GM12878 (cell line): Measurements from ENCODE around the gene ADAMTS3. TPM values are rescaled to one million over a fixed set of nuclear protein-coding genes. Genes with fewer than 3 reads are reported as not detected.

Source experiments
- ATAC-seq: fragments of 200-7000 bp; cut with Tn5 transposase; 3 replicates; pipeline ENCODE4 v1.9.1; 2020; ENCODE audit warnings: mild to moderate bottlenecking, moderate library complexity
- BruUV-seq: library from RNA; stranded (reverse); fragments of 400-500 nt; replicated peaks from 2 replicates; lab custom pipeline; 2021; lab: Mats Ljungman, UMichigan
- CTCF ChIA-PET: fragments of 300-600 bp; sonication (Branson Sonifier 250); formaldehyde crosslinking; extraction: SDS; loops from one replicate; lab custom pipeline; 2021; ENCODE audit warnings: inconsistent platforms; lab: Yijun Ruan, JAX
- POLR2A ChIA-PET: fragments of 350-600 bp; formaldehyde crosslinking; extraction: SDS; loops from one replicate; lab custom pipeline; 2021; ENCODE audit warnings: inconsistent platforms; lab: Charles Lee
- RAD21 ChIA-PET: fragments of 300-600 bp; sonication (Branson Sonifier 250); formaldehyde crosslinking; loops from one replicate; lab custom pipeline; 2023; ENCODE audit warnings: antibody characterized with exemption; ENCODE audit not compliant: unreplicated experiment; lab: Charles Lee
- SMC1A ChIA-PET: fragments of 300-600 bp; sonication (Branson Sonifier 250); formaldehyde crosslinking; loops from one replicate; lab custom pipeline; 2023; ENCODE audit not compliant: unreplicated experiment, uncharacterized antibody; lab: Charles Lee
- DNase-seq: peaks from one replicate; pipeline ENCODE4 v3.0.0-alpha.2; 2011; ENCODE audit warnings: low read depth, low spot score
- FAIRE-seq: peaks from 3 replicates; lab custom pipeline; 2011; peaks lifted over from hg19 to GRCh38; lab: Jason Lieb, UNC
- H2AFZ ChIP-seq: 2 replicates; pipeline ENCODE4 v1.6.0; 2011; ENCODE audit warnings: low read depth, low read length, control low read depth; ENCODE audit not compliant: control insufficient read depth
- H3K27ac ChIP-seq: 2 replicates; pipeline ENCODE4 v1.5.1; 2011; ENCODE audit warnings: control low read depth; ENCODE audit not compliant: control insufficient read depth, insufficient read depth
- H3K27me3 ChIP-seq, 2 experiments: replicated peaks in 1 of 2; 2 replicates each; pipeline versions ENCODE4 v1.6.0 to v1.6.1; 2011; ENCODE audit warnings: low read length in 1 of 2; ENCODE audit not compliant: control insufficient read depth in 2 of 2, insufficient read depth in 2 of 2
- H3K36me3 ChIP-seq, 2 experiments: 2 replicates each; pipeline ENCODE4 v1.5.1; 2011; ENCODE audit warnings: low read length in 1 of 2; ENCODE audit not compliant: control insufficient read depth in 2 of 2, insufficient read depth in 2 of 2
- H3K4me1 ChIP-seq: 2 replicates; pipeline ENCODE4 v1.6.1; 2011; ENCODE audit warnings: mild to moderate bottlenecking, low read length, moderate library complexity, mixed read lengths; ENCODE audit not compliant: control insufficient read depth, insufficient read depth
- H3K4me2 ChIP-seq: 2 replicates; pipeline ENCODE4 v1.6.0; 2011; ENCODE audit warnings: control low read depth; ENCODE audit not compliant: control insufficient read depth, insufficient read depth
- H3K4me3 ChIP-seq: fragments of 200-600 bp; sonication (generic); 2 replicates; pipeline ENCODE4 v1.5.1; 2016
- H3K79me2 ChIP-seq: 2 replicates; pipeline ENCODE4 v1.6.0; 2011; ENCODE audit warnings: low read length; ENCODE audit not compliant: control insufficient read depth, insufficient read depth
- H3K9ac ChIP-seq: 2 replicates; pipeline ENCODE4 v1.8.0; 2011; ENCODE audit warnings: low read length, control low read depth, mixed read lengths; ENCODE audit not compliant: control insufficient read depth, insufficient read depth
- H3K9me3 ChIP-seq: replicated peaks from 3 replicates; pipeline ENCODE4 v1.5.1; 2011; ENCODE audit warnings: mild to moderate bottlenecking, low read length; ENCODE audit not compliant: control insufficient read depth, insufficient read depth
- H4K20me1 ChIP-seq: 2 replicates; pipeline ENCODE4 v1.6.0; 2011; ENCODE audit not compliant: control insufficient read depth, insufficient read depth
- CEBPB ChIP-seq, 2 experiments: fragments of 150-350 bp in 1 of 2; IDR thresholded peaks; 2 replicates each; pipeline ENCODE4 v1.6.1; 2012 to 2014; ENCODE audit warnings: low read depth in 2 of 2, low read length in 2 of 2, borderline replicate concordance in 1 of 2, inconsistent platforms in 1 of 2
- ETV6 ChIP-seq, 2 experiments: fragments of 450-650 bp in 1 of 2; IDR thresholded peaks in 1 of 2; conservative IDR thresholded peaks in 1 of 2; 2 replicates each; pipeline ENCODE4 v1.6.1; 2014; ENCODE audit warnings: antibody characterized with exemption in 1 of 2, borderline replicate concordance in 1 of 2, low read depth in 1 of 2, mild to moderate bottlenecking in 1 of 2, moderate library complexity in 1 of 2
- GATAD2B ChIP-seq: fragments of 450-650 bp; conservative IDR thresholded peaks from 2 replicates; pipeline ENCODE4 v1.6.1; 2017; ENCODE audit warnings: low read depth, mild to moderate bottlenecking, moderate library complexity
- JUNB ChIP-seq: IDR thresholded peaks from 2 replicates; pipeline ENCODE4 v1.6.1; 2016; ENCODE audit warnings: antibody characterized with exemption, mild to moderate bottlenecking
- NR2F1 ChIP-seq: fragments of 450-650 bp; conservative IDR thresholded peaks from 2 replicates; pipeline ENCODE4 v1.6.1; 2017; ENCODE audit warnings: mild to moderate bottlenecking
- POLR2A ChIP-seq: IDR thresholded peaks from 2 replicates; pipeline ENCODE4 v1.6.1; 2011; ENCODE audit warnings: low read depth, mild to moderate bottlenecking, low read length
- RB1 ChIP-seq: fragments of 450-650 bp; formaldehyde crosslinking; IDR thresholded peaks from 2 replicates; pipeline ENCODE4 v1.6.1; 2017; ENCODE audit warnings: mild to moderate bottlenecking, borderline replicate concordance
- SIN3A ChIP-seq: IDR thresholded peaks from 2 replicates; pipeline ENCODE4 v1.6.1; 2012; ENCODE audit warnings: low read depth, low read length, improper control_type of control experiment
- SMARCA5 ChIP-seq: fragments of 450-650 bp; IDR thresholded peaks from 2 replicates; pipeline ENCODE4 v1.6.1; 2017; ENCODE audit warnings: mild to moderate bottlenecking
- SREBF2 ChIP-seq: IDR thresholded peaks from 2 replicates; pipeline ENCODE4 v1.6.1; 2012; ENCODE audit warnings: mild to moderate bottlenecking, low read length
- STAT1 ChIP-seq: fragments of 450-650 bp; conservative IDR thresholded peaks from 2 replicates; pipeline ENCODE4 v1.6.1; 2014; ENCODE audit warnings: antibody characterized with exemption, mild to moderate bottlenecking
- TCF3 ChIP-seq: IDR thresholded peaks from 2 replicates; pipeline ENCODE4 v1.6.1; 2012; ENCODE audit warnings: low read depth, mild to moderate bottlenecking, low read length, borderline replicate concordance; ENCODE audit not compliant: insufficient read depth
- ZNF274 ChIP-seq: IDR thresholded peaks from one replicate; pipeline ENCODE4 v1.8.0; 2011; ENCODE audit not compliant: insufficient read length, insufficient read depth
- ZNF622 ChIP-seq: fragments of 450-650 bp; IDR thresholded peaks from 2 replicates; pipeline ENCODE4 v1.6.1; 2017; ENCODE audit warnings: mild to moderate bottlenecking, inconsistent platforms
- WGBS: methylation state at CpG from one replicate; pipeline ENCODE4 v1.1.6; 2016; ENCODE audit warnings: low lambda C conversion rate; ENCODE audit not compliant: insufficient replicate concordance, insufficient coverage; ENCODE audit errors: missing lambda C conversion rate; 5-methylcytosine and 5-hydroxymethylcytosine counted together
- in situ Hi-C: fragments of 300-500 bp; cut with MboI; formaldehyde crosslinking; loops from 9 replicates; pipeline ENCODE4 v1.14.3; 2018; ENCODE audit warnings: mixed read lengths
- intact Hi-C: fragments of 100-400 bp; cut with micrococcal nuclease; formaldehyde crosslinking; loops from one replicate; pipeline ENCODE4 v1.14.2; 2022; ENCODE audit not compliant: unreplicated experiment
- polyA plus RNA-seq, 11 experiments: library from polyadenylated mRNA; depleted of rRNA in 4 of 11; unstranded in 6 of 11; stranded (reverse) in 5 of 11; fragments of >200 nt; fragmentation: Nextera tagmentation in 4 of 11; fragmentation: Illumina TruSeq in 1 of 11; extraction: Ambion mirVana in 4 of 11; extraction: Trizol in 1 of 11; gene quantifications; 1 replicate in 1 of 11; 2 replicates in 10 of 11; pipeline versions ENCODE4 v1.2.1 to v1.2.3, GENCODE V29; 2011 to 2016; ENCODE audit warnings: inconsistent platforms in 2 of 11, missing spikeins in 2 of 11, low read depth in 1 of 11
- total RNA-seq, 4 experiments: library from RNA; depleted of rRNA in 3 of 4; stranded (reverse); fragments of >200 nt in 3 of 4; fragmentation: Illumina TruSeq in 1 of 4; extraction: Trizol in 1 of 4; gene quantifications; 2 replicates each; pipeline versions ENCODE4 v1.2.1 to v1.2.3, GENCODE V29; 2013 to 2021
- TF ChIP-seq, protein P1 (sequence below): fragments of 450-650 bp; IDR thresholded peaks from 2 replicates; pipeline ENCODE4 v1.6.1; 2017; ENCODE audit warnings: mild to moderate bottlenecking

Gene ADAMTS3
- total and polyA plus RNA-seq, 10 of the 15 experiments (the other 5 are each of a cell fraction or from before 2014, with no cell fraction given) = under 0.01 to 0.07 (median 0.02) TPM; not detected in 6

DNA sequence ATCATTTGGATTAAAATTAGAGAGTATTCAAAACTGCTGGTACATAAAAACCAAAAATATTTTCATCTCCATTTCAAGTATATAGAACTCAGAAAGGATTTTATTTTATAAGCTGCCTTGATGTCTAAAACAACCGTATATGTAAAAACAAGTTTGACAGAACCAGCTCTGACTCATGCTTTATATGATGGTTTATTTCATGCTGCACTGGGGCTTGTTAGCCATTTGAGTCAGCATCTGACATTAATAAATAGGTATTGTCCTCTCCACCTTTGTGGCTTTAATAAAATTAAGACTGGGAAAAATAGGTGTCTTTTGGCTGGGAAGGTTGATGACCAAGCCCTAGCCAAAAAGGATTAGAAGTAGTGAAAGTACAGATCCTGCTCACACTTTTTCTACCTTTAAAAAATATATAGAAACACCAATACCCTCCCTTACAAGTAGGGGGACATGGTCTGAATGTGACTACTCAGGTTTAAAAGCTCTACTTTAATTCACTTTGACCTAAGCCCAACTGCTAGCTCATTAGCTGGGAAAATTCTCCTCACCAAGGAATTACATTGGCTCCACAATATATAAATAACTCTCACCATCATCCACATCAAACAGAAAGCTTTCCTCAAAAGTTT, 228.1 kb downstream of the ADAMTS3 start (continued):
- TF ChIP-seq, protein P1, sequence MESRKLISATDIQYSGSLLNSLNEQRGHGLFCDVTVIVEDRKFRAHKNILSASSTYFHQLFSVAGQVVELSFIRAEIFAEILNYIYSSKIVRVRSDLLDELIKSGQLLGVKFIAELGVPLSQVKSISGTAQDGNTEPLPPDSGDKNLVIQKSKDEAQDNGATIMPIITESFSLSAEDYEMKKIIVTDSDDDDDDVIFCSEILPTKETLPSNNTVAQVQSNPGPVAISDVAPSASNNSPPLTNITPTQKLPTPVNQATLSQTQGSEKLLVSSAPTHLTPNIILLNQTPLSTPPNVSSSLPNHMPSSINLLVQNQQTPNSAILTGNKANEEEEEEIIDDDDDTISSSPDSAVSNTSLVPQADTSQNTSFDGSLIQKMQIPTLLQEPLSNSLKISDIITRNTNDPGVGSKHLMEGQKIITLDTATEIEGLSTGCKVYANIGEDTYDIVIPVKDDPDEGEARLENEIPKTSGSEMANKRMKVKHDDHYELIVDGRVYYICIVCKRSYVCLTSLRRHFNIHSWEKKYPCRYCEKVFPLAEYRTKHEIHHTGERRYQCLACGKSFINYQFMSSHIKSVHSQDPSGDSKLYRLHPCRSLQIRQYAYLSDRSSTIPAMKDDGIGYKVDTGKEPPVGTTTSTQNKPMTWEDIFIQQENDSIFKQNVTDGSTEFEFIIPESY = no peak

DNA sequence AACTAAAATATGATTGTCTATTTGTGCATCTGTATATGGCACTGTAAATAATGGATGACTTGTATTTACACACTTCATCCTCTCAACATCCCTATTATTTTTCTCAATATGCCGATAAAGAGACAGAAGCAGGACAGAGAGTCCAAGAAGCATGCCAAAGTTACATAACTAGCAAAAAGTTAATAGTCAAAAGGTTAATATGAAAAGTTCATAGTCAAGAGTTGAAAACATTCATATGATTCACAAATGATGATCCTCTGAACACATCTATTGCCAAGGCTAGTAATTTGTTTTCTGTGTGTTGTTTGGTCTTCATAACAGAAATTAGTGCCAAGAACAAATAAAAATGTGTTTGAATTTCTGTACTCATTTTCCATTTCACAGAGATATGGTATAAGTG, 231.0 kb downstream of the ADAMTS3 start:
- SMC1A ChIA-PET = no interaction called here
- CTCF ChIA-PET = no interaction called here
- peak; percentile 27 for FAIRE-seq

More for the DNA sequence above, 231.0 kb downstream of the ADAMTS3 start:
- RAD21 ChIA-PET = no interaction called here
- no peak for TF ChIP-seq ETV6 (conservative IDR thresholded peaks at IDR 0.05 in 1 of 2, IDR thresholded peaks at IDR 0.05 in 1 of 2; ENCODE audit: borderline replicate concordance in 1 of 2, low read depth in 1 of 2)
- TF ChIP-seq RB1 = no peak
- TF ChIP-seq JUNB = no peak
- no peak for TF ChIP-seq ZNF274
- TF ChIP-seq ZNF622 = no peak
- no peak for TF ChIP-seq POLR2A
- no peak for TF ChIP-seq TCF3
- TF ChIP-seq GATAD2B = no peak
- no peak for TF ChIP-seq STAT1
- TF ChIP-seq SIN3A = no peak
- no peak for TF ChIP-seq SREBF2
- TF ChIP-seq CEBPB (IDR thresholded peaks at IDR 0.05; ENCODE audit: borderline replicate concordance in 1 of 2, low read depth in 2 of 2, low read length in 2 of 2) = no peak
- TF ChIP-seq SMARCA5 = no peak
- TF ChIP-seq NR2F1 = no peak
- TF ChIP-seq, all 136 proteins: peak for 0
- no TSS peak for BruUV-seq
- ATAC-seq = no peak
- intact Hi-C loops = no loop called here
- Histone ChIP-seq H3K27ac (no peak overlapping the region), H3K9ac (no peak overlapping the region), H3K4me1 (no peaks in the 10 kb centered on the region), H3K4me2 (no peak overlapping the region), H3K79me2 (no peaks in the 10 kb centered on the region), H3K27me3 (no peaks in the 10 kb centered on the region), H3K36me3 (no peaks in the 10 kb centered on the region), H3K9me3 (no peaks in the 10 kb centered on the region), H4K20me1 (no peaks in the 10 kb centered on the region), H2AFZ (no peak overlapping the region), H3K4me3 (no peak overlapping the region)
- no peak for DNase-seq
- WGBS = 71% methylated on average over 1 of the region's 1 CpG
- in situ Hi-C loops = no loop called here
- POLR2A ChIA-PET = no interaction called here
